Raji (cell line): Measurements from ENCODE around the gene ZMYND8.

ENCODE experiments used
- POLR2A ChIP-seq: IDR thresholded peaks from 2 replicates; pipeline ENCODE4 v1.6.1; 2011; ENCODE audit warnings: low read depth, low read length, control low read depth; ENCODE audit not compliant: insufficient read depth

Gene ZMYND8

GRCh38 chr20:47347661-47348435 lies 8.7 kb downstream of the ZMYND8 start:
- TF ChIP-seq POLR2A, result no peak

- no peak for TF ChIP-seq POLR2A
Observed at GRCh38 chr20:47346172-47346571, 10.3 kb downstream of the ZMYND8 start.

- TF ChIP-seq POLR2A, result no peak
Observed at GRCh38 chr20:47345214-47345613, 11.3 kb downstream of the ZMYND8 start.

GRCh38 chr20:47343007-47343472 lies 13.5 kb downstream of the ZMYND8 start:
- TF ChIP-seq POLR2A, result no peak

GRCh38 chr20:47338131-47338628 lies 18.3 kb downstream of the ZMYND8 start:
- no peak for TF ChIP-seq POLR2A

- TF ChIP-seq POLR2A, result no peak
Observed at GRCh38 chr20:47337413-47337812, 19.1 kb downstream of the ZMYND8 start.

GRCh38 chr20:47336129-47336754 lies 20.3 kb downstream of the ZMYND8 start:
- no peak for TF ChIP-seq POLR2A

- no peak for TF ChIP-seq POLR2A
Observed at GRCh38 chr20:47335251-47336128, 21.0 kb downstream of the ZMYND8 start.

- TF ChIP-seq POLR2A, result no peak
Observed at GRCh38 chr20:47334022-47334551, 22.4 kb downstream of the ZMYND8 start.

GRCh38 chr20:47332381-47333206 lies 23.9 kb downstream of the ZMYND8 start:
- TF ChIP-seq POLR2A, result no peak

- TF ChIP-seq POLR2A, result no peak
Observed at GRCh38 chr20:47330933-47331708, 25.4 kb downstream of the ZMYND8 start.

GRCh38 chr20:47330071-47330470 lies 26.4 kb downstream of the ZMYND8 start:
- no peak for TF ChIP-seq POLR2A

GRCh38 chr20:47328129-47328528 lies 28.4 kb downstream of the ZMYND8 start:
- no peak for TF ChIP-seq POLR2A
